ENCODE results near the gene DYRK1B.

GRCh38 chr19:39820696-39821095 lies 13.3 kb downstream of the DYRK1B start:
- TF ChIP-seq, protein P1, sequence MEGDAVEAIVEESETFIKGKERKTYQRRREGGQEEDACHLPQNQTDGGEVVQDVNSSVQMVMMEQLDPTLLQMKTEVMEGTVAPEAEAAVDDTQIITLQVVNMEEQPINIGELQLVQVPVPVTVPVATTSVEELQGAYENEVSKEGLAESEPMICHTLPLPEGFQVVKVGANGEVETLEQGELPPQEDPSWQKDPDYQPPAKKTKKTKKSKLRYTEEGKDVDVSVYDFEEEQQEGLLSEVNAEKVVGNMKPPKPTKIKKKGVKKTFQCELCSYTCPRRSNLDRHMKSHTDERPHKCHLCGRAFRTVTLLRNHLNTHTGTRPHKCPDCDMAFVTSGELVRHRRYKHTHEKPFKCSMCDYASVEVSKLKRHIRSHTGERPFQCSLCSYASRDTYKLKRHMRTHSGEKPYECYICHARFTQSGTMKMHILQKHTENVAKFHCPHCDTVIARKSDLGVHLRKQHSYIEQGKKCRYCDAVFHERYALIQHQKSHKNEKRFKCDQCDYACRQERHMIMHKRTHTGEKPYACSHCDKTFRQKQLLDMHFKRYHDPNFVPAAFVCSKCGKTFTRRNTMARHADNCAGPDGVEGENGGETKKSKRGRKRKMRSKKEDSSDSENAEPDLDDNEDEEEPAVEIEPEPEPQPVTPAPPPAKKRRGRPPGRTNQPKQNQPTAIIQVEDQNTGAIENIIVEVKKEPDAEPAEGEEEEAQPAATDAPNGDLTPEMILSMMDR (conservative IDR thresholded peaks at IDR 0.05 in 1 of 2, IDR thresholded peaks at IDR 0.05 in 1 of 2; ENCODE audit: extremely low read depth in 1 of 2, insufficient read depth in 1 of 2, low read depth in 1 of 2, low read length in 2 of 2) = no peak
- TF ChIP-seq EZH2 (IDR thresholded peaks at IDR 0.05; ENCODE audit: borderline replicate concordance, low read length) = no peak
